Glutamatergic neuron (in vitro differentiated cells): Measurements from ENCODE around the gene PLA2G4B. TPM values are rescaled to one million over a fixed set of nuclear protein-coding genes. Genes with fewer than 3 reads are reported as not detected.

Experiments used
- DNase-seq: peaks from one replicate; pipeline ENCODE4 v3.0.0; 2022
- H3K27ac Mint-ChIP-seq: one replicate; pipeline ENCODE4 v1.8.0; 2020; ENCODE audit warnings: mild to moderate bottlenecking, mixed read lengths, inconsistent platforms; ENCODE audit not compliant: unreplicated experiment
- H3K27me3 Mint-ChIP-seq: one replicate; pipeline ENCODE4 v1.8.0; 2020; ENCODE audit warnings: mild to moderate bottlenecking, moderate library complexity, mixed read lengths, inconsistent platforms; ENCODE audit not compliant: unreplicated experiment
- H3K36me3 Mint-ChIP-seq: one replicate; pipeline ENCODE4 v1.8.0; 2020; ENCODE audit warnings: mild to moderate bottlenecking, mixed read lengths, inconsistent platforms; ENCODE audit not compliant: unreplicated experiment
- H3K4me1 Mint-ChIP-seq: one replicate; pipeline ENCODE4 v1.8.0; 2020; ENCODE audit warnings: mild to moderate bottlenecking, low read depth, mixed read lengths, inconsistent platforms; ENCODE audit not compliant: unreplicated experiment
- H3K4me3 Mint-ChIP-seq: one replicate; pipeline ENCODE4 v1.8.0; 2020; ENCODE audit warnings: mild to moderate bottlenecking, mixed read lengths, inconsistent platforms; ENCODE audit not compliant: unreplicated experiment
- H3K9me3 Mint-ChIP-seq: one replicate; pipeline ENCODE4 v1.8.0; 2020; ENCODE audit warnings: mild to moderate bottlenecking, moderate library complexity, mixed read lengths, inconsistent platforms; ENCODE audit not compliant: unreplicated experiment
- CTCF ChIP-seq: fragments of 200-600 bp; sonication (generic); IDR thresholded peaks from one replicate; pipeline ENCODE4 v1.5.0; 2021; ENCODE audit not compliant: partially characterized antibody, unreplicated experiment
- total RNA-seq: library from RNA; stranded (reverse); fragmentation: NEBNext Ultra II Directional; extraction: Animal tissue kit (Norgen Biotek cat#: 25700); gene quantifications from one replicate; pipeline ENCODE4 v1.2.1, GENCODE V29; 2021; ENCODE audit not compliant: unreplicated experiment

The PLA2G4B gene
- total RNA-seq, 1 donor from 2014 or later, result 17.9 TPM

- Mint-ChIP-seq H3K4me1 (no peaks in the 10 kb centered on the region), H3K9me3 (peaks cover 5% of the 10 kb centered on the region), H3K27ac (no peak overlapping the region), H3K4me3 (no peak overlapping the region), H3K36me3 (peaks cover 4% of the 10 kb centered on the region), H3K27me3 (peaks cover 9% of the 10 kb centered on the region)
- DNase-seq, result no peak
- TF ChIP-seq CTCF, result no peak
These were observed 2.6 kb upstream of the PLA2G4B start for GRCh38 chr15:41836073-41836472.

GRCh38 chr15:41836713-41837454 is 1.8 kb upstream of the PLA2G4B start:
- Mint-ChIP-seq H3K27me3 (peaks cover 9% of the 10 kb centered on the region), H3K36me3 (peaks cover 4% of the 10 kb centered on the region), H3K4me3 (no peak overlapping the region), H3K4me1 (no peaks in the 10 kb centered on the region), H3K9me3 (peaks cover 5% of the 10 kb centered on the region), H3K27ac (no peak overlapping the region)
- TF ChIP-seq CTCF, result no peak
- DNase-seq, result no peak

GRCh38 chr15:41839781-41840491 is 1.3 kb downstream of the PLA2G4B start:
- peaks cover 6% of the 10 kb centered on the region for H3K27me3 Mint-ChIP-seq
- H3K4me1 Mint-ChIP-seq, result no peaks in the 10 kb centered on the region
- no peaks in the 10 kb centered on the region for H3K36me3 Mint-ChIP-seq
- peaks cover 2% of the 10 kb centered on the region for H3K9me3 Mint-ChIP-seq
- TF ChIP-seq CTCF, result no peak
- no peak overlapping the region for H3K4me3 Mint-ChIP-seq
- no peak overlapping the region for H3K27ac Mint-ChIP-seq
- DNase-seq, result no peak

GRCh38 chr15:41840673-41841072 is 2.0 kb downstream of the PLA2G4B start:
- no peak overlapping the region for H3K27ac Mint-ChIP-seq
- peaks cover 3% of the 10 kb centered on the region for H3K27me3 Mint-ChIP-seq
- DNase-seq, result no peak
- H3K4me1 Mint-ChIP-seq, result no peaks in the 10 kb centered on the region
- peaks cover 2% of the 10 kb centered on the region for H3K9me3 Mint-ChIP-seq
- H3K4me3 Mint-ChIP-seq, result no peak overlapping the region
- no peaks in the 10 kb centered on the region for H3K36me3 Mint-ChIP-seq
- TF ChIP-seq CTCF, result no peak

GRCh38 chr15:41841131-41841530 is 2.5 kb downstream of the PLA2G4B start:
- DNase-seq, result no peak
- Mint-ChIP-seq H3K27me3 (peaks cover 3% of the 10 kb centered on the region), H3K9me3 (peaks cover 2% of the 10 kb centered on the region), H3K4me1 (no peaks in the 10 kb centered on the region), H3K36me3 (no peaks in the 10 kb centered on the region), H3K27ac (no peak overlapping the region), H3K4me3 (no peak overlapping the region)
- no peak for TF ChIP-seq CTCF
